Smooth muscle cell (in vitro differentiated cells): Measurements from ENCODE around the gene HSFX2. TPM values are rescaled to one million over a fixed set of nuclear protein-coding genes. Genes with fewer than 3 reads are reported as not detected.
"Not testable (repeated sequence)": the region's sequence is repeated elsewhere in the genome, so short reads cannot be mapped to it uniquely, and the experiment has no call there.

Experiments used
- DNase-seq: peaks from one replicate; lab custom pipeline; 2025; ENCODE audit not compliant: unreplicated experiment; lab: John Stamatoyannopoulos, UW
- H2AFZ ChIP-seq: fragments of 200-600 bp; sonication (generic); 2 replicates; pipeline ENCODE4 v1.6.0; 2016; ENCODE audit warnings: antibody characterized with exemption, low read depth, mild to moderate bottlenecking
- H3F3A ChIP-seq: fragments of 200-600 bp; sonication (generic); 2 replicates; pipeline ENCODE4 v1.6.0; 2017; ENCODE audit warnings: antibody characterized with exemption, low read depth
- H3K27ac ChIP-seq: fragments of 200-600 bp; sonication (generic); 2 replicates; pipeline ENCODE4 v1.5.1; 2016; ENCODE audit warnings: low read depth, mild to moderate bottlenecking
- H3K27me3 ChIP-seq: fragments of 200-600 bp; sonication (generic); 2 replicates; pipeline ENCODE4 v1.6.1; 2016; ENCODE audit warnings: low read depth, mild to moderate bottlenecking
- H3K36me3 ChIP-seq: fragments of 200-600 bp; sonication (generic); 2 replicates; pipeline ENCODE4 v1.5.1; 2016; ENCODE audit warnings: low read depth
- H3K4me1 ChIP-seq: fragments of 200-600 bp; sonication (generic); 2 replicates; pipeline ENCODE4 v1.5.1; 2016; ENCODE audit warnings: low read depth
- H3K4me2 ChIP-seq: fragments of 200-600 bp; sonication (generic); 2 replicates; pipeline ENCODE4 v1.6.0; 2016; ENCODE audit warnings: mild to moderate bottlenecking
- H3K4me3 ChIP-seq: fragments of 200-600 bp; sonication (generic); 2 replicates; pipeline ENCODE4 v1.5.1; 2016; ENCODE audit warnings: mild to moderate bottlenecking
- H3K79me2 ChIP-seq: fragments of 200-600 bp; sonication (generic); 2 replicates; pipeline ENCODE4 v1.6.0; 2016; ENCODE audit warnings: low read depth, mild to moderate bottlenecking
- H3K9ac ChIP-seq: fragments of 200-600 bp; sonication (generic); 2 replicates; pipeline ENCODE4 v1.6.0; 2016; ENCODE audit warnings: low read depth
- H3K9me3 ChIP-seq: fragments of 200-600 bp; sonication (generic); replicated peaks from 2 replicates; pipeline ENCODE4 v1.5.1; 2016; ENCODE audit warnings: low read depth
- H4K20me1 ChIP-seq: fragments of 200-600 bp; sonication (generic); 2 replicates; pipeline ENCODE4 v1.6.0; 2016; ENCODE audit warnings: low read depth
- whole genome bisulfite sequencing: methylation state at CpG from one replicate; pipeline ENCODE4 v1.1.7; 2016; ENCODE audit warnings: low lambda C conversion rate; 5-methylcytosine and 5-hydroxymethylcytosine counted together
- polyA plus RNA-seq: library from polyadenylated mRNA; unstranded; fragments of >200 nt; fragmentation: Nextera tagmentation; extraction: Ambion mirVana; gene quantifications from 2 replicates; pipeline ENCODE4 v1.2.1, GENCODE V29; 2016
- total RNA-seq: library from RNA; depleted of rRNA; stranded (reverse); fragments of >200 nt; gene quantifications from 2 replicates; pipeline ENCODE4 v1.2.3, GENCODE V29; 2014
- TF ChIP-seq, protein P1 (sequence below): fragments of 200-600 bp; sonication (generic); IDR thresholded peaks from 2 replicates; pipeline ENCODE4 v1.5.1; 2017; ENCODE audit warnings: borderline replicate concordance, mild to moderate bottlenecking, antibody characterized with exemption; ENCODE audit not compliant: insufficient read depth, poor library complexity, severe bottlenecking

HSFX2 gene, protein sequence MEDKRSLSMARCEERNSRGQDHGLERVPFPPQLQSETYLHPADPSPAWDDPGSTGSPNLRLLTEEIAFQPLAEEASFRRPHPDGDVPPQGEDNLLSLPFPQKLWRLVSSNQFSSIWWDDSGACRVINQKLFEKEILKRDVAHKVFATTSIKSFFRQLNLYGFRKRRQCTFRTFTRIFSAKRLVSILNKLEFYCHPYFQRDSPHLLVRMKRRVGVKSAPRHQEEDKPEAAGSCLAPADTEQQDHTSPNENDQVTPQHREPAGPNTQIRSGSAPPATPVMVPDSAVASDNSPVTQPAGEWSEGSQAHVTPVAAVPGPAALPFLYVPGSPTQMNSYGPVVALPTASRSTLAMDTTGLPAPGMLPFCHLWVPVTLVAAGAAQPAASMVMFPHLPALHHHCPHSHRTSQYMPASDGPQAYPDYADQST
- total RNA-seq (0.63 TPM in 1 of 2 replicates, not detected in the other), polyA plus RNA-seq (0.38 TPM in 1 of 2 replicates, not detected in the other)

- not testable (repeated sequence) for H3K27ac ChIP-seq, H3K4me1 ChIP-seq, DNase-seq, H3K36me3 ChIP-seq, H2AFZ ChIP-seq, H3F3A ChIP-seq, H3K4me3 ChIP-seq, H3K79me2 ChIP-seq, H3K9ac ChIP-seq, H3K27me3 ChIP-seq, H3K9me3 ChIP-seq, H4K20me1 ChIP-seq, H3K4me2 ChIP-seq
- WGBS, result no CpG with 5 or more reads among the region's 17 CpGs
Measured at GRCh38 chrX:149595214-149595613, at the start of gene HSFX2. Gene HSFX2 (minus strand): TSS chrX:149595314. CDS start chrX:149594700, 614 bp downstream.

DNA sequence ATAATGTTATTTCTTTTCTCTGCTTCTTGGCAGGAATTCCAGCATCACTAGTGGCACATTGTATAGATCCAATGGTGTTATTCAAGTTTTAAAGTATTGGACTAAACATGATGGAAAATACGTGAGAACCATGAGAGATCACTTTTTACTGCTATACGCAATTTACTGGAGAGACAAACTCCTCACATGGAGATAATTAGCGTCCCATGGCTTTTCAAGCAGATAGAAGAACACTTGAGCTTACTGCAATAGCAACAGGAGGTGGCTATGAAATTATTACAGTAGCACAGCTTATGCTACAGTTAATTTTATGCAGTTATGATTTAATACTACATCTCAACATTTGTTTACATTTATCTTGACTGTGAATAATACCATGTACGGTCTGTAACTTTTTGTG lies 48.4 kb upstream of the HSFX2 start:
- H3K79me2 ChIP-seq, result no peaks in the 10 kb centered on the region
- no peaks in the 10 kb centered on the region for H3K36me3 ChIP-seq
- H4K20me1 ChIP-seq, result no peaks in the 10 kb centered on the region
- H3K4me3 ChIP-seq, result no peak overlapping the region
- no peaks in the 10 kb centered on the region for H3K9me3 ChIP-seq
- no peak overlapping the region for H3K9ac ChIP-seq
- H3K27me3 ChIP-seq, result no peaks in the 10 kb centered on the region
- DNase-seq, result no peak
- no peak overlapping the region for H3K27ac ChIP-seq
- TF ChIP-seq, protein P1, sequence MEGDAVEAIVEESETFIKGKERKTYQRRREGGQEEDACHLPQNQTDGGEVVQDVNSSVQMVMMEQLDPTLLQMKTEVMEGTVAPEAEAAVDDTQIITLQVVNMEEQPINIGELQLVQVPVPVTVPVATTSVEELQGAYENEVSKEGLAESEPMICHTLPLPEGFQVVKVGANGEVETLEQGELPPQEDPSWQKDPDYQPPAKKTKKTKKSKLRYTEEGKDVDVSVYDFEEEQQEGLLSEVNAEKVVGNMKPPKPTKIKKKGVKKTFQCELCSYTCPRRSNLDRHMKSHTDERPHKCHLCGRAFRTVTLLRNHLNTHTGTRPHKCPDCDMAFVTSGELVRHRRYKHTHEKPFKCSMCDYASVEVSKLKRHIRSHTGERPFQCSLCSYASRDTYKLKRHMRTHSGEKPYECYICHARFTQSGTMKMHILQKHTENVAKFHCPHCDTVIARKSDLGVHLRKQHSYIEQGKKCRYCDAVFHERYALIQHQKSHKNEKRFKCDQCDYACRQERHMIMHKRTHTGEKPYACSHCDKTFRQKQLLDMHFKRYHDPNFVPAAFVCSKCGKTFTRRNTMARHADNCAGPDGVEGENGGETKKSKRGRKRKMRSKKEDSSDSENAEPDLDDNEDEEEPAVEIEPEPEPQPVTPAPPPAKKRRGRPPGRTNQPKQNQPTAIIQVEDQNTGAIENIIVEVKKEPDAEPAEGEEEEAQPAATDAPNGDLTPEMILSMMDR, result no peak
- no peak overlapping the region for H3K4me2 ChIP-seq
- H2AFZ ChIP-seq, result no peak overlapping the region
- no peaks in the 10 kb centered on the region for H3K4me1 ChIP-seq
- no peaks in the 10 kb centered on the region for H3F3A ChIP-seq
- 71% methylated on average over 4 of the region's 4 CpGs for WGBS

GRCh38 chrX:149641835-149642234 lies 46.7 kb upstream of the HSFX2 start:
- H3K79me2 ChIP-seq, result no peaks in the 10 kb centered on the region
- no peak overlapping the region for H3K27ac ChIP-seq
- no peaks in the 10 kb centered on the region for H3F3A ChIP-seq
- DNase-seq, result no peak
- H3K27me3 ChIP-seq, result no peaks in the 10 kb centered on the region
- no peak overlapping the region for H3K9ac ChIP-seq
- H2AFZ ChIP-seq, result no peak overlapping the region
- 61% methylated on average over 2 of the region's 2 CpGs for WGBS
- H3K4me1 ChIP-seq, result no peaks in the 10 kb centered on the region
- H3K4me2 ChIP-seq, result no peak overlapping the region
- H3K9me3 ChIP-seq, result no peaks in the 10 kb centered on the region
- no peak overlapping the region for H3K4me3 ChIP-seq
- TF ChIP-seq, protein P1, result no peak
- no peaks in the 10 kb centered on the region for H4K20me1 ChIP-seq
- no peaks in the 10 kb centered on the region for H3K36me3 ChIP-seq

- no peak overlapping the region for H2AFZ ChIP-seq
- H3K4me2 ChIP-seq, result no peak overlapping the region
- no peaks in the 10 kb centered on the region for H3K36me3 ChIP-seq
- H3K4me1 ChIP-seq, result no peaks in the 10 kb centered on the region
- WGBS, result 44% methylated on average over 3 of the region's 3 CpGs
- no peaks in the 10 kb centered on the region for H4K20me1 ChIP-seq
- no peak overlapping the region for H3K27ac ChIP-seq
- TF ChIP-seq, protein P1, result no peak
- H3K27me3 ChIP-seq, result no peaks in the 10 kb centered on the region
- H3F3A ChIP-seq, result no peaks in the 10 kb centered on the region
- DNase-seq, result no peak
- no peaks in the 10 kb centered on the region for H3K9me3 ChIP-seq
- no peaks in the 10 kb centered on the region for H3K79me2 ChIP-seq
- H3K4me3 ChIP-seq, result no peak overlapping the region
- H3K9ac ChIP-seq, result no peak overlapping the region
Measured at GRCh38 chrX:149641432-149641831, 46.3 kb upstream of the HSFX2 start.
